Central memory CD4-positive, alpha-beta T cell (primary cell): ENCODE data around the gene SLU7.

Experiments
- DNase-seq: peaks from one replicate; pipeline ENCODE4 v3.0.0; 2022

SLU7 gene

DNA sequence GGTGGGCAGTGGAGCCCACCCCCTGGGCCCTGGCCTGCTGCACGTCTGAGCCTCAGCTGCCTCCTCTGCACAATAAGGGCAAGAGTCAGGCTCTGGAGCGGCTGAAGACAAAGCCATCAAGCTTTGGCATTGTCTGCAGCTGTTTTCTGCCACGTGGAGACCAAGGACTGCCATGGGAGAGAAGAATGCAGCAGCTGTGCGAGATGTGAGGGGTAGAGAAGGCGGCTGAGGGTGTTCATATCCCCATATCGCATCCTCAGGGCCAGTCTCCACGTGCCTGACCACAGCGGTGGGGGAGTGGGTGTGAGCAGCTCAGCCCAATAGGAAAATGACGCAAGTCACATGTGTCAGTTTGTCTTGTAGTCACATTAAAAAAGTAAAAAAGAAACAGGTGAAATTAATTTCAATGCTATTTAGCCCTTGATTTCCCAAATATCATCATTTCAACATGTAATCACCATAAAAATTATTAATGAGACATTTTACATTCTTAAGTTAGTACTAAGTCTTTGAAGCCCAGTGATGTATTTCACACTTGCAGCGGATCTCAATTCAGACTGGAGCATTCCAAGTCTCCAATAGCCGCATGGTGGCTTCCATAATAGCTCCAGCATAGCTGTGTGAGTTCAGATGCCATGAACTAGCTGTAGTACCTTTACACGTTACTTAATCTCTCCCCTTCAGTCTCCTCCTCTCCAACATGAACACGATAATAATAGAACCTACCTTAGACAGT lies 55.1 kb downstream of the SLU7 start:
- no peak for DNase-seq

DNA sequence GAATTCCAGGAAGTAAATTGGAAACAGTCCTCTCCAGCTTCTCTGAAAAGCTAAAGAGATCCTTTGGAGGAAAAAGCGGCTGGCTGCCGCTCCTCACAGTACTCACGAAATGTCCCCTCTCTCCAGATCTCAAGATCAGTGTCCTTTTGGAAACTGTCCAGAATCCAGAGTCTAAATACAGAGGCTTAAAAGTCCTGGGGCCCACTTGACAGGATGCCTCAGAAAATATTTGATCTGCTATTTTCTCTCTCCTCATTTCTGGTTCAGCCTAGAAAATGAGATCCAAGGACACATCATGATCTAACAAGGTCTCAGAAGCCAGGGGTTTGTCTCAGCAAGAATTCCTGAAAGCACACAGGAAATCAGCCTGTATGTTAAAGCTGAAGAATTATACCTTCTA lies 55.7 kb downstream of the SLU7 start:
- no peak for DNase-seq

DNA sequence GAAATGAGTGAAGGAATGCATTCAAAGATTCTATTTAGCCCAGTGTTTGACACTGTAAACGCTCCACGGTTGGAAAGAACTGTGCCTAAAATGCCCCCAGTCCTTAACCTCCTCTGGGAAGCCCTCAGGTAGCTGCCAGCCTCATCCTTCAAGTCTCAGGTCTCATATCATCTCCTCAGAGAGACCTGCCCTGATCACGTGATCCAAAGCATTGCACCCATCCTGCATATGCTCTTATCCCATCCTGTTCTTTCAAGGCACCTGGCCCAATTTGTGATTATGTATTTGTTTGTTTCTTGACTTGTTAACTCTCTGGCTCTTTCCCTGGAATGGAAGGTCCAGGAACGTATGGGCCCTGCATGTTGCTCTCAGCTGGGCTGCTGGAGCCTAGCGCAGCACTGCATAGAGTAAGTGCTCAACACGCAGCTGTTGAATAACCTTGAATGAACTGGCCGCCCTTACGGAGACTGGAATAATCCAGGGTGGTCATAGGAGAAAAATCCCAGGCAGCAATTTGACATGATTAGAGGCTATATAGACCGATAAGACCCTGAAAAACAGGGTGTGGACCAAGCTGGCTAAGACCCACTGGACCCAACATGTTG lies 57.2 kb downstream of the SLU7 start:
- no peak for DNase-seq

DNA sequence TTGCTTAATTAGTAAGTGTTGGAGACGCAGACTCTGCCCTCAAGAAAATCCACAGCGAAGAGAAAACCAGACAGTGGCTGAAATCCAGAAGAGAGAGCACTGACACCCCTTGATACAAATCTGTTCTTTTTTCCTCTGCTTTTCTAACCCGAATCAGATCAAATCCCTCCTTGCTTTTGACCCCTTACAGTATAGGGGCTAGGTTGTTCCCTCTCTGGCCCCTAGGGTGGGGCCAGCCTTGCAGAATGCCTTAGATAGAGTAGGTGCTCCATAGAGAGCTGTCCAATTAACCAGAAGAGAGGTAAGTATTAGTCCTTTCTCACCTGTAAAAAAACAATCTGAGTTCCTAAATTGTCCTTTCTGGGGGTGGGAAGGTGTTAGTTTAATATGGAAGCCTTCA lies 58.6 kb downstream of the SLU7 start:
- no peak for DNase-seq

DNA sequence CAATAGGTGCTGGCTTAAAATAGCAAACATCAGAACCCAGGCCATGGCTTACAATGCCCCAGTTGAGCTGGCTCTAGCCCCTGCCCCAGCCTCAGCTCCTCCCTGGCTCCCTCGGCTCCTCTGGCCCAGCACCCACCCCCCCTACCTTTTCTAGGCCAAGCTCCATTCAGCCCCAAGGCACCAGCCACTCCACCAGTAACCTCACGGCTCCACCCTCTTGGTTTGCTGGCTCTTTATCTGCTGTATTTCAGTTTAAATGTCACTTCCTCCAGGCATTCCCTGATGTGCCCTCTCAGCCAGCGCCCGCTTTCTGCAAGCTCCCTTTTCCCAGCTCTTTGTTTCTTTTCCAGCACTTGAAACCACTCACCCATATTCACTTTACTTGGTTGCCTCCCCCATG lies 59.1 kb downstream of the SLU7 start:
- no peak for DNase-seq

DNA sequence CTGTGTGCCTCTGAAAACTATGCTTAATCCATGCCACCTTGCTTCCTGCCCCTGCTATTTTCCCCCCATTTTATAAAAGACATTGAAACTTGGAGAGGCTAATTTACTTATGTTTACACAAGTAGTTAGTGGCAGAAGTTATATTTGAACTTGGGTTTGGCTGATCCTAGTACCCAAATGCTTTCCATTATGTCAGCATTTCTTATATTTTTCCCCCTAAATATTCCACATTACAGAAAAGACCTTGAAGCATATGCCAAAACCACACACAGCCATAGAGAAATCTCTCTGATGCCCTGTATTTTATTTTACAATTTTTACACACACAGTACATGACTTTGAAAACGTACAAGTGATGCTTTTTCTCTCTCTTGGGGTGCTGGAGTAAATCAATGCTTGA lies 59.6 kb downstream of the SLU7 start:
- DNase-seq = no peak

DNA sequence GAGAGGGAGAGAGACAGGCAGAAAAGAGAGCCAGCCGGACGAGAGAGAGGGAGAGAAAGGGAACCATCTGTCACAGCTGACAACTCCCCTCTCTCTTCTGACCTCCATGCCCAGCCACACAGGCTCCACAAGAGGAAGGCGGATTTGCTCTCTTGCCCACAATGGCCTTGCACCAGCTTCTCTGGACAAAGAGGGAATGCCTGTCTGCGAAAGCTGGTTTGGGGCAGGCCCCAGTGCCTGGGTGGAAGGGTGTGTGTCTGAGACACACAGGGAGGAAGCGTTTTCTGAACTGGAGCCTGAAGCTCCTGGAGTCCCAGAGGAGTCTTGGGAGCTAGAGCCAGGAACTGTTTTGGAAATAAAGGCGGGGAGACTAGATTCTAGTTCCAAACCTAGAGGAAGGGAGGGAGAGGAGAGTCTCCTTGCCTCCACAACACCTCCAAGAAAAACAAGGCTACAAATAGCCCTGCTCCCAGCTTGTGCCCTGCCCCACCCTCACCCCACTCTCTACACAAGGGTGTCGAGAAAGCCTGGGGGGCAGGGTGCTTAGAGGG lies 60.9 kb downstream of the SLU7 start:
- DNase-seq = no peak

DNA sequence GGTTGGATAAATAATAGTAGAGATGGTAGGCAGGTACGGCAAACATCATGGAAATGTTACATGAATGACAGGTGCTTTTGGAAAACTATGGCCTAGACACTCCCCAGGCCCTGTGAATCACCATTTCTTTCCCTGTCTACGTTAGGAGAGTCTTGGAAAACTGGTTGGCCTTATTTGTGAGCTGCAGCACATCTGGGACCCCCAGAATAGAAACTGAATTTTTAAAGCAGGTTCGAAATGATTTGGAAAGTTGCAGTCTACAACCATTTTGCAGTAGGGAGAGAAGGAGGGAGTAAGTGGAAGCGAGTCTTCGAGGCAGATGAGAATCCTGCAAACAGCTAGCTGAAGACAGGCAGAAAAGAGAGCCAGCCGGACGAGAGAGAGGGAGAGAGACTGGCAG lies 61.5 kb downstream of the SLU7 start:
- DNase-seq = no peak

DNA sequence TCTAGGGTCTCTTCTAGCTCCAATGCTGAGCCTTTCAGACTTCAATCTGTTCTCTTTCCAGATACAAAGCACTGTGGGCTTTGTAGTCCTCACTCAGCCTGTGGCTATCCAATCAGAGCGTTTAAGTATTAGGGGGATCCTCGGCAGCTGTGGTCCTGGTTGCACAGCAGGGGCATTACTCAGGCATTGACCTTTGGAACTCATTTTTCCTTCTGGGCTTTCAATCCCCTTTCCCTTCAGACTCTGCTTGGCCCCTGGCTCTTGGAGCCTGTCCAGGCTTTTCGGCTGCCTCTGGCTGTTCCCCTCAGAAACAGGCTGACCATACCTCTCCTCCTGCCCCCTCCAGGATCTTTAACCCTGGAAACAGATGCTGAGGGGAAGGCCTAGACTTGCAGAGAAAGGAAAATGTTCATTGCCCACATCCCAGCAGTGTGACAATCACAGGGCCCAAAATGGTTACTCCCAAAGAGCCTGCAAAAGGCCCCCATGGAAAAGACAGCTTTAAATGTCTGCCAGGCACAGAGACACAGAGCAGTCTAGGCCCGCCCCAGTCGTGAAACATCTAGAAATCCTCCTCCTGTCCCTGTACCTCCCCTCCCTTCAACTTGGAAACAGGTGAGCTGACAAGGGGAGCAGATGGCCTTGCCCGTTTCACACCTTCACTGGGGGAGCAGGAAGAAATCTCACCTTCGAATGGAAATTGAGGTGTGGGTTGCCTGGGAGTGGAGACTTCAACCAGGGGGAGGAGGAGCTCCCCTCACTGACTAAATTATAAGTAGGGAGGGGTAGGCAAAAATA lies 62.1 kb downstream of the SLU7 start:
- DNase-seq = no peak

DNA sequence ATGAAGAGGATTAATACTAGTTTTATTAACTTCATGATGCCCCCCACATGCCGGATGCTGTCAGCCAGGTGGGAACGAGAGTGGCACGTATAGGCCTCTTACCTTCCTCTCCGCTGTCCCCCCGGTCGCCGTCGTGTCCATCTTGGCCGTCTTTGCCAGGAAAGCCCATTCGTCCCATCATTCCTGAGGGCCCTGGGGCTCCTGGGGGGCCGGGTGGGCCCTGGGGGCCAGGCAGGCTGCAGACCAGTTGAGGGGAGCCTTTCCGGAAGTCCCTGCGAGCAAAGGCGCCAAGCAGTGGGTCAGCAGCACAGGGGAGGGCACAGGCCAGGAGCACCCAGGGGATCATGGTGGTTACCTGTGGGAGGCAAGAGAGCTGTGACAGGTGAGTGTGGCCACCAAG lies 64.2 kb downstream of the SLU7 start:
- no peak for DNase-seq

DNA sequence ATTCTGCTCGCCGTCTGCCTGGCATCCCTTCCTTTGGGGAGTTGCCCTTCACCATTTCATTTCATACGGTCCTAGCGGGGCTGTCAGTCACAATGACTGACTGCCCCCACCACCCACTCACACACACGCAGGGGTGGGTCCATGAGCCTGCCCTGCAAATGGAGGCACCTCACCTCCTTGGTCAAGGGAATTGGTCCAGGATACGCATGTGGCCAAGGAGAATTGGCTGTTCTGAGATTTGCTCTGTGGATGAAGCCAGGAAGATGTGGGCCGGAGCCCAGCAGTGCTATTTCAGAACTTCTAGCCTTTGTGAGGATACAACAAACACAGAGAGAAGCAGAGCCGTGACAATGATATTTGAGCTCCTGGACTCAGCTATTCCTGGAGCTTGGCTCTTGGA lies 65.5 kb downstream of the SLU7 start:
- no peak for DNase-seq

DNA sequence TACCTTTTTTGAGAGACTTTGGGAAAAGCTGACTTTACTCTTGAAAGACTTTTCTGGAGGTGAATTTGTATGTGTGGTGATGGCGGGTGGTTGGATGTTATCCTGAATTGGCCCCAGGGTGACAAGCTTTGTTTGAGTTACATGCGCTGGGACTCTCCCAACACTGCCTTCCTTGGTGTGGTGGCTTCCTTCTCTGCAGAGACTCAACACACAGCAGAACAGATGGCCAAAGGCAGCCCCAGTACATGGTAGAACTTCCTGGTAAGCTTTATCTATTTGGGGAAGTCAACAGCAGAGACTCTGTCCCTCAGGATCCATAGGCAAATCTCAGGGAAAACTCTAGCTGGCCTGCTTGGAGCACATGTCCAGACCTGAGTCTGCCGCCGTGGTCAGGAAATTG lies 66.6 kb downstream of the SLU7 start:
- DNase-seq = no peak
